Ascending aorta (tissue), 2 donors: Measurements from ENCODE around the gene ACTR5. TPM values are rescaled to one million over a fixed set of nuclear protein-coding genes. Genes with fewer than 3 reads are reported as not detected.

ENCODE experiments used
- DNase-seq, 2 donors: peaks; one replicate each; pipeline ENCODE4 v3.0.0-alpha.2; 2019; ENCODE audit warnings: low spot score in 2 of 2
- H3K27ac ChIP-seq, 2 donors: fragments of 200-600 bp; sonication (generic); one replicate each; pipeline ENCODE4 v1.5.1; 2016 to 2017; ENCODE audit warnings: mild to moderate bottlenecking in 1 of 2
- H3K27me3 ChIP-seq: fragments of 200-600 bp; sonication (generic); one replicate; pipeline ENCODE4 v1.5.1; 2017
- H3K36me3 ChIP-seq, 2 donors: fragments of 200-600 bp; sonication (generic); one replicate each; pipeline ENCODE4 v1.5.1; 2016
- H3K4me1 ChIP-seq, 2 donors: fragments of 200-600 bp; sonication (generic); one replicate each; pipeline ENCODE4 v1.5.1; 2016 to 2017; ENCODE audit warnings: mild to moderate bottlenecking in 1 of 2
- H3K4me3 ChIP-seq, 2 donors: fragments of 200-600 bp; sonication (generic); one replicate each; pipeline ENCODE4 v1.5.1; 2016 to 2017; ENCODE audit warnings: mild to moderate bottlenecking in 1 of 2
- H3K9me3 ChIP-seq, 2 donors: fragments of 200-600 bp; sonication (generic); one replicate each; pipeline ENCODE4 v1.5.1; 2016
- intact Hi-C: fragments of 100-400 bp; cut with DNase I; formaldehyde crosslinking; loops from one replicate; pipeline ENCODE4 v1.15.1; 2023
- total RNA-seq: library from RNA; depleted of rRNA; stranded (reverse); fragments of >200 nt; gene quantifications from one replicate; pipeline ENCODE4 v1.1.0, GENCODE V29; 2016
- TF ChIP-seq, protein P1 (sequence below), 3 experiments: fragments of 200-600 bp in 2 of 3; fragments of 450-650 bp in 1 of 3; sonication (generic) in 2 of 3; IDR thresholded peaks; one replicate each; pipeline ENCODE4 v1.5.1; 2016 to 2019; ENCODE audit warnings: antibody characterized with exemption in 3 of 3, mild to moderate bottlenecking in 1 of 3, moderate library complexity in 1 of 3

ACTR5 gene
- total RNA-seq, 1 donor from 2014 or later, result 5.9 TPM

DNA sequence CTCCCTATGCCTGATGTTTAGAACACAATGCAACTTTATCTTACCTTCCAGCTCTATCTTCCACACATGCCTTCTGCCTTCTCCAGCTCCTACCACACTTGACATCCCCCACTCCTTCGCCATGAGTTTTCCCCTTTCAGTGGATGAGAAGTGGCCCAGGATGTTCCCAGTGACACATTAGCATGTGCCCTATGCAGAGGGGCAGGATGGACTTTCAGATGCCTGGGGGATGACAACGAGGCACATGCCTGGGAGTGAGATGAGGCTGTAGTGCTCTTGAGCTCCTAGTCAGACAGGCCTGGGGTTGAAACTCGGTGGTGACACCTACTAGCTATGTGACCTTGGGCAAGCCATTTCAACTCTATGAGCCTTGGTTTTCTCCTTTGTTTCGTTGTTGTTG is 44.1 kb upstream of the ACTR5 start:
- intact Hi-C loops, result no loop called here
- Histone ChIP-seq H3K27ac (no peak overlapping the region), H3K9me3 (no peaks in the 10 kb centered on the region), H3K36me3 (no peaks in the 10 kb centered on the region), H3K27me3 (no peaks in the 10 kb centered on the region), H3K4me1 (no peaks in the 10 kb centered on the region), H3K4me3 (no peak overlapping the region)
- no peak for DNase-seq
- TF ChIP-seq, protein P1, sequence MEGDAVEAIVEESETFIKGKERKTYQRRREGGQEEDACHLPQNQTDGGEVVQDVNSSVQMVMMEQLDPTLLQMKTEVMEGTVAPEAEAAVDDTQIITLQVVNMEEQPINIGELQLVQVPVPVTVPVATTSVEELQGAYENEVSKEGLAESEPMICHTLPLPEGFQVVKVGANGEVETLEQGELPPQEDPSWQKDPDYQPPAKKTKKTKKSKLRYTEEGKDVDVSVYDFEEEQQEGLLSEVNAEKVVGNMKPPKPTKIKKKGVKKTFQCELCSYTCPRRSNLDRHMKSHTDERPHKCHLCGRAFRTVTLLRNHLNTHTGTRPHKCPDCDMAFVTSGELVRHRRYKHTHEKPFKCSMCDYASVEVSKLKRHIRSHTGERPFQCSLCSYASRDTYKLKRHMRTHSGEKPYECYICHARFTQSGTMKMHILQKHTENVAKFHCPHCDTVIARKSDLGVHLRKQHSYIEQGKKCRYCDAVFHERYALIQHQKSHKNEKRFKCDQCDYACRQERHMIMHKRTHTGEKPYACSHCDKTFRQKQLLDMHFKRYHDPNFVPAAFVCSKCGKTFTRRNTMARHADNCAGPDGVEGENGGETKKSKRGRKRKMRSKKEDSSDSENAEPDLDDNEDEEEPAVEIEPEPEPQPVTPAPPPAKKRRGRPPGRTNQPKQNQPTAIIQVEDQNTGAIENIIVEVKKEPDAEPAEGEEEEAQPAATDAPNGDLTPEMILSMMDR (IDR thresholded peaks at IDR 0.05), result no peak

DNA sequence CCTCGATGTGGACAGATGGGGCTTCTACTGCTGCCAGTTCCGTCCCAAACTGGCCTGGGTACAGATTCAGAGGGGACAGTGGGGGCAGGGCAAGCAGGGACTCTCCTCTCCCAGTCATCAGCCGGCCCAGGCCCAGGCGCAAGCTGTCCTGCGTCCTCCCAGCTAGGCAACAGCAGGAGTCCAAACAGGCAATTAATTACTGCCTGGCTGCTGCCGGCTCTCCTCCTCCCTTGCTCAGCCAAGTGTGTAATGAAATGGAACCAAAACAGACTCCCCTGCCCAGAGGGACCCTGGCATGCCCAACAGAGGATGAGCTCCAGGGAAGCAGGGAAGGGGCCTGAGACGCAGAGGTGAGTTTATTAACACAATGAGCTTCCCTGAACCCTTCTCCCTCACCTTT is 41.8 kb upstream of the ACTR5 start:
- DNase-seq, result no peak
- Histone ChIP-seq H3K27me3 (no peaks in the 10 kb centered on the region), H3K9me3 (no peaks in the 10 kb centered on the region), H3K4me3 (no peak overlapping the region), H3K36me3 (no peaks in the 10 kb centered on the region), H3K27ac (no peak overlapping the region), H3K4me1 (no peaks in the 10 kb centered on the region)
- TF ChIP-seq, protein P1 (IDR thresholded peaks at IDR 0.05), result no peak
- intact Hi-C loops, result no loop called here

DNA sequence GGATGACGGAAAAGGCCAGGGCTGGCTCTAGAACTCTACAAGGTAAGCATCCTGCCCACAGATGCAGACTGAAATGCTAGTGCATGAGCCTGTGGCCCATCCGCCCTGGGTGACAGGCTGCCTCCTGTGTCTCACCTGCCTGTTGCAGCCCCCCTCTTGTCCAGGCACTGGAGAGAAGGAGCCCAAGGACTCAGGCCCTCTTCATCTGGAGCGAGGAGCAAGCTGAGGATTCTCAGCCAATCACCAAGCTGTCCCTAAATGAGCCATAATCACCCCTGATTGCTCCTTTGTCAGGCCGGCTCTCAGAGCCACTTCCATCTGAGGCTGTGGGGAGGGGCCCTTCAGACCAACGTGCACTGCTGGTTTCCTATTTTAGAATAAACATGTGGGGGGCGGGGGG is 34.0 kb upstream of the ACTR5 start:
- no peak for DNase-seq
- Histone ChIP-seq H3K4me3 (no peak overlapping the region), H3K9me3 (no peaks in the 10 kb centered on the region), H3K36me3 (no peaks in the 10 kb centered on the region), H3K27ac (no peak overlapping the region), H3K4me1 (no peaks in the 10 kb centered on the region), H3K27me3 (no peaks in the 10 kb centered on the region)
- intact Hi-C loops, result no loop called here
- TF ChIP-seq, protein P1 (IDR thresholded peaks at IDR 0.05), result no peak

DNA sequence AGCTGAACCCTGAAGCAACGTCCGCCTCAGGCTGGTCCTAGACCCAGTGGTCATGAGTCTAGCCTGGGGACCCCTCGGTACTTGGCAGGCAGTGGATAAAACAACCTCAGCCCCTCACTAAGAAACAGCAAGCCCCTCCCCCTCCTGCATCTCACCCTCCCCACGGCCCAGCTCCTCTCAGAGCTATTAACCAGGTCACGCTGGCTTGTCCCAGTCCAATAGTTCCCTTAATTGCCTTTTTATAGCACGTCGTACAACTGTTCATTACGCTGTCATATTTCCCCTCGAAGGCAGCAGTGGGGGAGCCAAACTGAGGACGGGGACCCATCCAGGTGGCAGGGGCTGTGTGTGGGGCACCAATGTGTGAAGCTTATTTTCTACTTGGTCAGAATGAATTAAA is 32.6 kb upstream of the ACTR5 start:
- Histone ChIP-seq H3K27me3 (no peaks in the 10 kb centered on the region), H3K27ac (no peak overlapping the region), H3K4me1 (no peaks in the 10 kb centered on the region), H3K9me3 (no peaks in the 10 kb centered on the region), H3K36me3 (no peaks in the 10 kb centered on the region), H3K4me3 (no peak overlapping the region)
- no peak for DNase-seq
- intact Hi-C loops, result no loop called here
- TF ChIP-seq, protein P1 (IDR thresholded peaks at IDR 0.05), result no peak

DNA sequence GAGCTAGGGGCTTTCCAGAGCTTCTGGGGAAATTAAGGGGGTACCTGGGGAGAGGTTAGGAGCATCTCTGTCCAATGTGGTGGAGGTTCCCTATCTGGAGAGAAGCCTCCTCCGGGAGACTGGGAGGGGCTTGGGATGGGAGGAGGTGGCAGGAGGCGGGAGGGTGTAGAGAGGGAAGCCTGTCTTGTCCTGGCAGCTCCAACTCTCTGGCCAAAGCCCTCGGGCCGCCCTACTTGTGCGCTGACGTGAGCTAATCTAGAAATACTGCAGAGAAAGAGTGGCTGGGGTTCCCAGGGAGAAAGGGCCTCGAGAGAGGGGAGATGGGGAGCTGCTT is 25.6 kb upstream of the ACTR5 start:
- DNase-seq, result no peak
- Histone ChIP-seq H3K9me3 (no peaks in the 10 kb centered on the region), H3K4me3 (no peak overlapping the region), H3K27me3 (peaks cover 35% of the 10 kb centered on the region), H3K36me3 (no peaks in the 10 kb centered on the region), H3K27ac (no peak overlapping the region), H3K4me1 (peaks cover 3 to 6% of the 10 kb centered on the region in 2 donors)
- intact Hi-C loops, result no loop called here
- TF ChIP-seq, protein P1 (IDR thresholded peaks at IDR 0.05), result no peak
